Loucy (cell line): ENCODE data around the gene HS6ST3.

Experiments used
- EZH2phosphoT487 ChIP-seq: fragments of 200-600 bp; IDR thresholded peaks from 2 replicates; pipeline ENCODE4 v1.6.1; 2018; ENCODE audit warnings: antibody characterized with exemption, mild to moderate bottlenecking, moderate library complexity, borderline replicate concordance
- TF ChIP-seq, protein P1 (sequence below): fragments of 200-600 bp; sonication (generic); conservative IDR thresholded peaks from 2 replicates; pipeline ENCODE4 v1.5.1; 2014; ENCODE audit warnings: mild to moderate bottlenecking, antibody characterized with exemption, low read length

DNA sequence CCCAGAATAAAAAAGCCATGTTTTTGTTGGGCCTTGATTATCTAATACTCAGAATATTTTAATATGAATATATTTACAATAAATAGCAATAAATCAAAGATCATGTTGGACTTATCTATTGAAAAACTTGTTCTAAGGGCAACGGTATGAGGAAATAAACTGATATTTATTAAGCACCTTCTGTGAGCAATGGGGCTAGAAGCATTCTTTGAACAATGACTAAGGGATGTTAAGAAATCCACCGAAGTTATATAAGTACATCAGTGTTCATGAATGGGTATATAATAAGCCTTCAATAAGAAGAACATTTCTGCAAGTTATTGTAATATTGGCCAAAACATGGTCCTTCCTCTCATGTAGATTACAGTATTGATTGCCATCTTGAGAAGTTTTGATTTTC, 682.5 kb downstream of the HS6ST3 start:
- TF ChIP-seq, protein P1, sequence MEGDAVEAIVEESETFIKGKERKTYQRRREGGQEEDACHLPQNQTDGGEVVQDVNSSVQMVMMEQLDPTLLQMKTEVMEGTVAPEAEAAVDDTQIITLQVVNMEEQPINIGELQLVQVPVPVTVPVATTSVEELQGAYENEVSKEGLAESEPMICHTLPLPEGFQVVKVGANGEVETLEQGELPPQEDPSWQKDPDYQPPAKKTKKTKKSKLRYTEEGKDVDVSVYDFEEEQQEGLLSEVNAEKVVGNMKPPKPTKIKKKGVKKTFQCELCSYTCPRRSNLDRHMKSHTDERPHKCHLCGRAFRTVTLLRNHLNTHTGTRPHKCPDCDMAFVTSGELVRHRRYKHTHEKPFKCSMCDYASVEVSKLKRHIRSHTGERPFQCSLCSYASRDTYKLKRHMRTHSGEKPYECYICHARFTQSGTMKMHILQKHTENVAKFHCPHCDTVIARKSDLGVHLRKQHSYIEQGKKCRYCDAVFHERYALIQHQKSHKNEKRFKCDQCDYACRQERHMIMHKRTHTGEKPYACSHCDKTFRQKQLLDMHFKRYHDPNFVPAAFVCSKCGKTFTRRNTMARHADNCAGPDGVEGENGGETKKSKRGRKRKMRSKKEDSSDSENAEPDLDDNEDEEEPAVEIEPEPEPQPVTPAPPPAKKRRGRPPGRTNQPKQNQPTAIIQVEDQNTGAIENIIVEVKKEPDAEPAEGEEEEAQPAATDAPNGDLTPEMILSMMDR: no peak
- TF ChIP-seq EZH2phosphoT487: no peak
